ENCODE data around the gene CDH6. TPM values are rescaled to one million over a fixed set of nuclear protein-coding genes. Genes with fewer than 3 reads are reported as not detected.
A peak's percentile ranks its signal among the peaks of the same experiment; 100 is the strongest.

CDH6 gene
- total and polyA plus RNA-seq, 2 experiments from 2014 or later, result 0.60 to 1.1 TPM

DNA sequence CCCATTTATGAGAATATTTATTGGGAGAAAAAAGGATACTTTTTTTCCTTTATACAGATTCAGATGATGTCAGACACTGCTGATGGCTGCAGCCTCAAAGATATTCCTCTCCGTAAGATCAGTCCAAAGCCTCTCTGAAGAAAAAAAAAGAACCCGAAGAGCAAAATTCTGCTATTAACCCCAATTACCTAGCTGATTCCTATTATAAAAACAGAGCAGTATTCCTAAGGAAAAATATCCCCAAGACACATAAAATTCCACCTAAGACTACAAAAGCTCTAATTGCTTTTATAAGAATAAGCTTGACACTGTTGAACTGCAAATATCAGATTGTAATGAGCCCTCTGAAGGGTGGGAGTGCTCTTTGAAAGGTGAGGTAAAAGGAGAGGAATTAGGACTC, 138.7 kb downstream of the CDH6 start:
- ATAC-seq (no peak), DNase-seq (ENCODE audit: low spot score) (no peak)
- H3K27ac Mint-ChIP-seq, result no peak overlapping the region
- no peak for TF ChIP-seq ZNF331 (CRISPR knock-in tag; IDR thresholded peaks at IDR 0.05; ENCODE audit: low read depth)
- no peak for TF ChIP-seq ZNF114 (CRISPR knock-in tag; IDR thresholded peaks at IDR 0.05)
- TF ChIP-seq NANOG (IDR thresholded peaks at IDR 0.05; ENCODE audit: borderline replicate concordance), result no peak
- TF ChIP-seq JUNB (IDR thresholded peaks at IDR 0.05; ENCODE audit: unreplicated experiment), result no peak
- no peak for TF ChIP-seq STAT1 (IDR thresholded peaks at IDR 0.05; ENCODE audit: unreplicated experiment)
- TF ChIP-seq REST (IDR thresholded peaks at IDR 0.05; ENCODE audit: unreplicated experiment), result no peak
- TF ChIP-seq, protein P1, sequence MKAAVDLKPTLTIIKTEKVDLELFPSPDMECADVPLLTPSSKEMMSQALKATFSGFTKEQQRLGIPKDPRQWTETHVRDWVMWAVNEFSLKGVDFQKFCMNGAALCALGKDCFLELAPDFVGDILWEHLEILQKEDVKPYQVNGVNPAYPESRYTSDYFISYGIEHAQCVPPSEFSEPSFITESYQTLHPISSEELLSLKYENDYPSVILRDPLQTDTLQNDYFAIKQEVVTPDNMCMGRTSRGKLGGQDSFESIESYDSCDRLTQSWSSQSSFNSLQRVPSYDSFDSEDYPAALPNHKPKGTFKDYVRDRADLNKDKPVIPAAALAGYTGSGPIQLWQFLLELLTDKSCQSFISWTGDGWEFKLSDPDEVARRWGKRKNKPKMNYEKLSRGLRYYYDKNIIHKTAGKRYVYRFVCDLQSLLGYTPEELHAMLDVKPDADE (IDR thresholded peaks at IDR 0.05), result no peak
- no peak for TF ChIP-seq CREB1 (CRISPR knock-in tag; IDR thresholded peaks at IDR 0.05; ENCODE audit: low read depth)
- no peak for TF ChIP-seq ZNF462 (CRISPR knock-in tag; IDR thresholded peaks at IDR 0.05)
- TF ChIP-seq EZH2phosphoT487 (IDR thresholded peaks at IDR 0.05; ENCODE audit: unreplicated experiment), result no peak
- no peak for TF ChIP-seq POLR2AphosphoS5 (IDR thresholded peaks at IDR 0.05; ENCODE audit: low read depth)
- no peak for TF ChIP-seq CTCF (conservative IDR thresholded peaks at IDR 0.05; ENCODE audit: low read depth in 2 of 2)
- TF ChIP-seq EZH2 (IDR thresholded peaks at IDR 0.05; ENCODE audit: low read depth, unreplicated experiment), result no peak
- Histone ChIP-seq H3K27ac (ENCODE audit: low read depth) (no peak overlapping the region), H3K4me1 (ENCODE audit: insufficient read depth) (no peaks in the 10 kb centered on the region), H2AFZ (peak overlapping the region; percentile 76; the same call in 1 of the 2 replicates), H3K4me3 (no peak overlapping the region), H3K79me2 (replicated peaks; ENCODE audit: insufficient read depth) (no peaks in the 10 kb centered on the region), H3F3A (replicated peaks; ENCODE audit: low read depth) (no peaks in the 10 kb centered on the region), H3K9me2 (ENCODE audit: insufficient read depth) (0 out of 2 replicates have a peak, but pooled peaks cover 3% of the 10 kb centered on the region), H4K20me1 (replicated peaks; ENCODE audit: insufficient read depth) (no peaks in the 10 kb centered on the region), H3K36me3 (ENCODE audit: insufficient read depth) (no peaks in the 10 kb centered on the region), H3K4me2 (no peak overlapping the region), H3K27me3 (ENCODE audit: insufficient read depth) (no peaks in the 10 kb centered on the region)
- no peaks in the 10 kb centered on the region for H3K4me1 Mint-ChIP-seq
- H3K4me3 Mint-ChIP-seq, result no peak overlapping the region
- H3K36me3 Mint-ChIP-seq (ENCODE audit: low read depth), result no peaks in the 10 kb centered on the region
- no peaks in the 10 kb centered on the region for H3K9me3 Mint-ChIP-seq
- H3K27me3 Mint-ChIP-seq (ENCODE audit: insufficient read depth, low read depth, poor library complexity), result no peaks in the 10 kb centered on the region
